ENCODE data around the gene GGA1. TPM values are rescaled to one million over a fixed set of nuclear protein-coding genes. Genes with fewer than 3 reads are reported as not detected.
"Not testable (repeated sequence)": the region's sequence is repeated elsewhere in the genome, so short reads cannot be mapped to it uniquely, and the experiment has no call there.

Gene GGA1
- total RNA-seq, 1 donor from 2014 or later: 80.2 TPM

- H3K36me3 Mint-ChIP-seq: no peaks in the 10 kb centered on the region
Measured at GRCh38 chr22:37594237-37594636, 14.4 kb upstream of the GGA1 start.

GRCh38 chr22:37599153-37599552 is 9.5 kb upstream of the GGA1 start:
- DNase-seq (ENCODE audit: extremely low spot score, unreplicated experiment): no peak
- Mint-ChIP-seq H3K27me3 (no peaks in the 10 kb centered on the region), H3K36me3 (no peaks in the 10 kb centered on the region), H3K4me3 (no peak overlapping the region), H3K9me3 (no peaks in the 10 kb centered on the region), H3K4me1 (ENCODE audit: unreplicated experiment) (peaks cover 19% of the 10 kb centered on the region), H3K27ac (no peak overlapping the region)
- no peak for TF ChIP-seq CTCF (conservative IDR thresholded peaks at IDR 0.05)

More at GRCh38 chr22:37594237-37594636, 14.4 kb upstream of the GGA1 start:
- H3K4me3 Mint-ChIP-seq: no peak overlapping the region
- no peak for TF ChIP-seq CTCF (conservative IDR thresholded peaks at IDR 0.05)
- no peaks in the 10 kb centered on the region for H3K27me3 Mint-ChIP-seq
- H3K27ac Mint-ChIP-seq: no peak overlapping the region
- no peaks in the 10 kb centered on the region for H3K9me3 Mint-ChIP-seq
- H3K4me1 Mint-ChIP-seq (ENCODE audit: unreplicated experiment): peaks cover 6% of the 10 kb centered on the region
- no peak for DNase-seq (ENCODE audit: extremely low spot score, unreplicated experiment)

- Mint-ChIP-seq H3K9me3 (no peaks in the 10 kb centered on the region), H3K4me1 (ENCODE audit: unreplicated experiment) (peaks cover 19% of the 10 kb centered on the region), H3K27me3 (no peaks in the 10 kb centered on the region), H3K4me3 (peak overlapping the region; percentile 52), H3K36me3 (no peaks in the 10 kb centered on the region), H3K27ac (peak overlapping the region; percentile 54)
- no peak for TF ChIP-seq CTCF (conservative IDR thresholded peaks at IDR 0.05)
- no peak for DNase-seq (ENCODE audit: extremely low spot score, unreplicated experiment)
Measured at GRCh38 chr22:37601203-37601539, 7.5 kb upstream of the GGA1 start.

GRCh38 chr22:37601540-37602442 is 6.8 kb upstream of the GGA1 start:
- peak overlapping the region; percentile 54 for H3K27ac Mint-ChIP-seq
- TF ChIP-seq CTCF (conservative IDR thresholded peaks at IDR 0.05): no peak

GRCh38 chr22:37602546-37603277 is 5.9 kb upstream of the GGA1 start:
- not testable (repeated sequence) for H3K4me3 Mint-ChIP-seq; DNase-seq (ENCODE audit: extremely low spot score, unreplicated experiment); H3K27ac Mint-ChIP-seq; H3K27me3 Mint-ChIP-seq; H3K9me3 Mint-ChIP-seq; H3K36me3 Mint-ChIP-seq
- H3K4me1 Mint-ChIP-seq (ENCODE audit: unreplicated experiment): peaks cover 22% of the 10 kb centered on the region

More at GRCh38 chr22:37601540-37602442, 6.8 kb upstream of the GGA1 start:
- Mint-ChIP-seq H3K4me1 (ENCODE audit: unreplicated experiment) (peaks cover 19% of the 10 kb centered on the region), H3K27me3 (no peaks in the 10 kb centered on the region), H3K4me3 (peak overlapping the region; percentile 52), H3K9me3 (no peaks in the 10 kb centered on the region), H3K36me3 (no peaks in the 10 kb centered on the region)
- no peak for DNase-seq (ENCODE audit: extremely low spot score, unreplicated experiment)

- peaks cover 28% of the 10 kb centered on the region for H3K4me1 Mint-ChIP-seq (ENCODE audit: unreplicated experiment)
- H3K27me3 Mint-ChIP-seq: no peaks in the 10 kb centered on the region
- TF ChIP-seq CTCF (conservative IDR thresholded peaks at IDR 0.05): no peak
- no peak overlapping the region for H3K27ac Mint-ChIP-seq
- H3K9me3 Mint-ChIP-seq: no peaks in the 10 kb centered on the region
- no peak overlapping the region for H3K4me3 Mint-ChIP-seq
- DNase-seq (ENCODE audit: extremely low spot score, unreplicated experiment): no peak
- H3K36me3 Mint-ChIP-seq: no peaks in the 10 kb centered on the region
Measured at GRCh38 chr22:37604074-37604473, 4.6 kb upstream of the GGA1 start.
